ENCODE data around the gene DHX9.

DHX9 gene

GRCh38 chr1:182811975-182812722 lies 27.0 kb upstream of the DHX9 start:
- Histone ChIP-seq H3K4me1 (ENCODE audit: insufficient read depth, low read length) (no peaks in the 10 kb centered on the region), H3K27me3 (ENCODE audit: control insufficient read depth in 1 of 2, insufficient read depth in 2 of 2, low read length in 2 of 2) (no peaks in the 10 kb centered on the region), H3K4me3 (ENCODE audit: low read depth in 1 of 2, low read length in 2 of 2) (no peak overlapping the region), H3K9ac (ENCODE audit: low read length) (no peak overlapping the region), H3K27ac (ENCODE audit: low read depth, low read length) (no peak overlapping the region), H3K36me3 (ENCODE audit: insufficient read depth, low read length) (peaks cover 17% of the 10 kb centered on the region), H3K9me3 (ENCODE audit: low read length) (no peaks in the 10 kb centered on the region)

DNA sequence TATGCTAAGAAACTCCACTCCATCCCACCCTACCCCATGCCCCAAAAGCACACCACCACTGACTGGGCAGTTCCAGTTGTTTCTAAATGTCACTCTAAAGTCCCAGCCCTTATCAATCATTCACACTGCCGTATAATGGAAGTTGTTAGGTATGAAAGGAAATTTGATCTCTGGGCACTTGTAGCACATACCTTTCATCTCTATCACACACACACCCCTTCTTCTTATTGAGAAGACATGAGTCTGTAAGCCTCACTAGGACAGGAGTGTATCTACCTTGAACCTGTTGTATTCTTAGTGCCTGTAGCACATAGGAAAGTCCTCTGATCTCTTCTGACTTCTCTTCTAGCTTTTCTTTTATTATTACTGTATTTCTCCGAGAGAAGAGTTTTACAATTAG lies 22.3 kb upstream of the DHX9 start:
- no peak overlapping the region for H3K27ac ChIP-seq (ENCODE audit: low read depth, low read length)
- peaks cover 34% of the 10 kb centered on the region for H3K36me3 ChIP-seq (ENCODE audit: insufficient read depth, low read length)
- no peak overlapping the region for H3K4me3 ChIP-seq (ENCODE audit: low read depth in 1 of 2, low read length in 2 of 2)
- H3K4me1 ChIP-seq (ENCODE audit: insufficient read depth, low read length), result no peaks in the 10 kb centered on the region
- no peak overlapping the region for H3K9ac ChIP-seq (ENCODE audit: low read length)
- no peaks in the 10 kb centered on the region for H3K27me3 ChIP-seq (ENCODE audit: control insufficient read depth in 1 of 2, insufficient read depth in 2 of 2, low read length in 2 of 2)
- no peaks in the 10 kb centered on the region for H3K9me3 ChIP-seq (ENCODE audit: low read length)

GRCh38 chr1:182817802-182818201 lies 21.3 kb upstream of the DHX9 start:
- H3K36me3 ChIP-seq (ENCODE audit: insufficient read depth, low read length), result peaks cover 34% of the 10 kb centered on the region
- H3K27ac ChIP-seq (ENCODE audit: low read depth, low read length), result no peak overlapping the region
- no peak overlapping the region for H3K9ac ChIP-seq (ENCODE audit: low read length)
- H3K9me3 ChIP-seq (ENCODE audit: low read length), result no peaks in the 10 kb centered on the region
- H3K4me1 ChIP-seq (ENCODE audit: insufficient read depth, low read length), result no peaks in the 10 kb centered on the region
- no peak overlapping the region for H3K4me3 ChIP-seq (ENCODE audit: low read depth in 1 of 2, low read length in 2 of 2)
- no peaks in the 10 kb centered on the region for H3K27me3 ChIP-seq (ENCODE audit: control insufficient read depth in 1 of 2, insufficient read depth in 2 of 2, low read length in 2 of 2)

GRCh38 chr1:182823220-182823619 lies 15.9 kb upstream of the DHX9 start:
- Histone ChIP-seq H3K4me3 (ENCODE audit: low read depth in 1 of 2, low read length in 2 of 2) (no peak overlapping the region), H3K4me1 (ENCODE audit: insufficient read depth, low read length) (no peaks in the 10 kb centered on the region), H3K36me3 (ENCODE audit: insufficient read depth, low read length) (peaks cover 6% of the 10 kb centered on the region), H3K9me3 (ENCODE audit: low read length) (no peaks in the 10 kb centered on the region), H3K9ac (ENCODE audit: low read length) (no peak overlapping the region), H3K27ac (ENCODE audit: low read depth, low read length) (no peak overlapping the region), H3K27me3 (ENCODE audit: control insufficient read depth in 1 of 2, insufficient read depth in 2 of 2, low read length in 2 of 2) (no peaks in the 10 kb centered on the region)

DNA sequence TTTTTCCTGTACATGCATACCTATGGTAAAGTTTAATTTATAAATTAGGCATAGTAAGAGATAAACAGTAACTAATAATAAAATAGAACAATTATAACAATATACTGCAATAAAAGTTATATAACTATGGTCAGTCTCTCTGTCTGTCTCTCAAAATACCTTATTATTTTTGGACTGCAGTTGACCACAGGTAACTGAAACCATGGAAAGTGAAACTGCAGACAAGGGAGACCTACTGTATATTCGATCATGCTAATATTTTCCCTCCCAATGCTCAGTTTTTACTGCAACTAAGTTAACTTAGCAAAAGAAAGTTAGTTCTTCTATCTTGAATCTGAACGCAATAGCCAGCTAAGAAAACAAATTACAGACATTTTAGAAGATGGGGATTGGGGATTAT lies 12.3 kb upstream of the DHX9 start:
- no peaks in the 10 kb centered on the region for H3K36me3 ChIP-seq (ENCODE audit: insufficient read depth, low read length)
- H3K4me3 ChIP-seq (ENCODE audit: low read depth in 1 of 2, low read length in 2 of 2), result no peak overlapping the region
- H3K4me1 ChIP-seq (ENCODE audit: insufficient read depth, low read length), result no peaks in the 10 kb centered on the region
- H3K27me3 ChIP-seq (ENCODE audit: control insufficient read depth in 1 of 2, insufficient read depth in 2 of 2, low read length in 2 of 2), result no peaks in the 10 kb centered on the region
- H3K9ac ChIP-seq (ENCODE audit: low read length), result no peak overlapping the region
- H3K27ac ChIP-seq (ENCODE audit: low read depth, low read length), result no peak overlapping the region
- H3K9me3 ChIP-seq (ENCODE audit: low read length), result no peaks in the 10 kb centered on the region

GRCh38 chr1:182829285-182829932 lies 9.7 kb upstream of the DHX9 start:
- Histone ChIP-seq H3K27me3 (ENCODE audit: control insufficient read depth in 1 of 2, insufficient read depth in 2 of 2, low read length in 2 of 2) (no peaks in the 10 kb centered on the region), H3K27ac (ENCODE audit: low read depth, low read length) (no peak overlapping the region), H3K4me1 (ENCODE audit: insufficient read depth, low read length) (no peaks in the 10 kb centered on the region), H3K9ac (ENCODE audit: low read length) (no peak overlapping the region), H3K36me3 (ENCODE audit: insufficient read depth, low read length) (no peaks in the 10 kb centered on the region), H3K4me3 (ENCODE audit: low read depth in 1 of 2, low read length in 2 of 2) (no peak overlapping the region), H3K9me3 (ENCODE audit: low read length) (no peaks in the 10 kb centered on the region)

- Histone ChIP-seq H3K27me3 (ENCODE audit: control insufficient read depth in 1 of 2, insufficient read depth in 2 of 2, low read length in 2 of 2) (no peaks in the 10 kb centered on the region), H3K9me3 (ENCODE audit: low read length) (no peaks in the 10 kb centered on the region), H3K4me3 (ENCODE audit: low read depth in 1 of 2, low read length in 2 of 2) (no peak overlapping the region), H3K27ac (ENCODE audit: low read depth, low read length) (no peak overlapping the region), H3K36me3 (ENCODE audit: insufficient read depth, low read length) (no peaks in the 10 kb centered on the region), H3K4me1 (ENCODE audit: insufficient read depth, low read length) (no peaks in the 10 kb centered on the region), H3K9ac (ENCODE audit: low read length) (no peak overlapping the region)
These were observed 5.9 kb upstream of the DHX9 start for GRCh38 chr1:182833271-182833670.

GRCh38 chr1:182834326-182834725 lies 4.8 kb upstream of the DHX9 start:
- Histone ChIP-seq H3K36me3 (ENCODE audit: insufficient read depth, low read length) (no peaks in the 10 kb centered on the region), H3K27me3 (ENCODE audit: control insufficient read depth in 1 of 2, insufficient read depth in 2 of 2, low read length in 2 of 2) (no peaks in the 10 kb centered on the region), H3K4me1 (ENCODE audit: insufficient read depth, low read length) (no peaks in the 10 kb centered on the region), H3K4me3 (ENCODE audit: low read depth in 1 of 2, low read length in 2 of 2) (no peak overlapping the region), H3K9me3 (ENCODE audit: low read length) (no peaks in the 10 kb centered on the region), H3K27ac (ENCODE audit: low read depth, low read length) (no peak overlapping the region), H3K9ac (ENCODE audit: low read length) (no peak overlapping the region)

- H3K9ac ChIP-seq (ENCODE audit: low read length), result no peak overlapping the region
- no peaks in the 10 kb centered on the region for H3K9me3 ChIP-seq (ENCODE audit: low read length)
- no peaks in the 10 kb centered on the region for H3K36me3 ChIP-seq (ENCODE audit: insufficient read depth, low read length)
- no peaks in the 10 kb centered on the region for H3K27me3 ChIP-seq (ENCODE audit: control insufficient read depth in 1 of 2, insufficient read depth in 2 of 2, low read length in 2 of 2)
- no peak overlapping the region for H3K27ac ChIP-seq (ENCODE audit: low read depth, low read length)
- H3K4me1 ChIP-seq (ENCODE audit: insufficient read depth, low read length), result peaks cover 5% of the 10 kb centered on the region
- H3K4me3 ChIP-seq (ENCODE audit: low read depth in 1 of 2, low read length in 2 of 2), result no peak overlapping the region
These were observed 3.3 kb upstream of the DHX9 start for GRCh38 chr1:182835806-182836205.

DNA sequence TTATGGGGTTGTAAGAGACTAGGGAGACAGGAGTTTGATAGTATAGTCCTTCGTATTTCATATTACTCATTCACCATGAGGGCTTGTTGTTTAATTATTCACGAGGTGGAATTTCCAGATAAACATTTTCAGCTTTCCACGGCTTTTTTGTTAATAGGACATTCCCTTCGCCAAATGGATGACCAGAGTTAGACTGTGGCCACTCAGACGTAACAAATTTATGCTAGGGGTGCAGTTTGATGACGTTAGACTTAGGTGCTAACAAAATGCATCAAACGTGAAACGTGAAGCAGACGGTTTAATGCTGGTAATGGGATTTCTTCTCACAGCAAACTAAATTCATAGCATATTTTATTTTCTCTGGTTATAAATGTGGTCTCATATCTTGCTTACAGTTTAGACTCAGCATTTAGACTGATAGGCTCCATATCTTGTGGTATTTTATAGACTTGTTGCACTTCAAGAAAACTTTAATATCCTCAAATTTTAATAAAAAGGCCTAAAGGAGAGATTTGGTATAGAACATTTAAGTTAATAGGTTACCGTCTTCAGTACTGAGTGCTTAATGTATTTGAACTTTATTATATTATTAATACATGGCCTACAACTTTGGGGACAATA lies 2.3 kb downstream of the DHX9 start:
- Histone ChIP-seq H3K4me1 (ENCODE audit: insufficient read depth, low read length) (peaks cover 25% of the 10 kb centered on the region), H3K27me3 (ENCODE audit: control insufficient read depth in 1 of 2, insufficient read depth in 2 of 2, low read length in 2 of 2) (no peaks in the 10 kb centered on the region), H3K4me3 (ENCODE audit: low read depth in 1 of 2, low read length in 2 of 2) (peak overlapping the region in 1 of 2 donors; percentile 94), H3K9ac (ENCODE audit: low read length) (no peak overlapping the region), H3K9me3 (ENCODE audit: low read length) (no peaks in the 10 kb centered on the region), H3K36me3 (ENCODE audit: insufficient read depth, low read length) (peaks cover 13% of the 10 kb centered on the region), H3K27ac (ENCODE audit: low read depth, low read length) (no peak overlapping the region)

DNA sequence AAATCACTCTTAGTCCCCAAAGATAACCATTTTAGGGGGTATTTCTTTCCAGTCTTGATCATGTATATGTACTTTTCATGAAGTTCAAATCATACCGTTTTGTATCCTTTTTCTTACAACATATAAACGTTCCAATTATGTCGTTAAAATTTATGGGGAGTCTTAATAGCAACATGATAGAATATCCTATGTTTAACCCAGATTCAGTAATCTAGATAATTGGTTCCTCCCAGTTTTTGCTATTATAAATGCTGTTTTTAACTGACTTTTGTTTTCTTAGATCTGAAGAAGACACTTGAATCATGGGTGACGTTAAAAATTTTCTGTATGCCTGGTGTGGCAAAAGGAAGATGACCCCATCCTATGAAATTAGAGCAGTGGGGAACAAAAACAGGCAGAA lies 3.1 kb downstream of the DHX9 start:
- Histone ChIP-seq H3K9me3 (ENCODE audit: low read length) (no peaks in the 10 kb centered on the region), H3K27me3 (ENCODE audit: control insufficient read depth in 1 of 2, insufficient read depth in 2 of 2, low read length in 2 of 2) (no peaks in the 10 kb centered on the region), H3K4me1 (ENCODE audit: insufficient read depth, low read length) (peaks cover 25% of the 10 kb centered on the region), H3K36me3 (ENCODE audit: insufficient read depth, low read length) (peaks cover 20% of the 10 kb centered on the region), H3K4me3 (ENCODE audit: low read depth in 1 of 2, low read length in 2 of 2) (peak overlapping the region in 1 of 2 donors; percentile 1), H3K27ac (ENCODE audit: low read depth, low read length) (no peak overlapping the region), H3K9ac (ENCODE audit: low read length) (no peak overlapping the region)

All from muscle layer of colon (tissue), 2 donors.